ENCODE measurements around the gene CELSR2.

DNA sequence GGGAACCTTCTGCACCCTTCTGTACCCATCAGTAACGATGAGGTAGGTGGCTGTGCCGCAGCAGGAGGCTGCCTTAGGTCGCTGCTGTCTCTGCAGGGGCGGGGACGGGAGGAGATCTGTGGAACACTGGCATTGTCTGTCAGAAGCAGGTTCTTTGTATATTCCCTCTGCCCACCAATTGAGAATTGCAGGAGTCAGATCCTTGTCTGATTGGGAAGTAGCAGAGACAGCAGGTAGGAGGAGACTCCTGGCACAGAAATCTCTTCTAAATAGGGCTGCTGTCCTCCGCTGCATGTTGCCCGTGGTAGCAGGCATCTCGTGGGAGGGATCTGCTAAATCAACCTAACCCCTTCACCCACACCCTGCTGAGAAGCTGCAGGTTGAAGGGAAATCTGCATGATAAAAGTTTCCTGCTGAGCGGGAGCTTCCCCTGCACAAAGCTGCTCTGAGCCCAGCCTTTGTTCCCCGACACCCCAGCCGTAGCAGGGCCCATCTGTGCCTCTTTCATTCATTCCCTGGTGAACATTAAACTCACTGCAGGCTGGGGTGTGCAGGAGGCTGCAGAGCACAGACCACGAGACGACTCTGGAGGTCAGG, 19.7 kb upstream of the CELSR2 start:
- TF ChIP-seq, protein P1, sequence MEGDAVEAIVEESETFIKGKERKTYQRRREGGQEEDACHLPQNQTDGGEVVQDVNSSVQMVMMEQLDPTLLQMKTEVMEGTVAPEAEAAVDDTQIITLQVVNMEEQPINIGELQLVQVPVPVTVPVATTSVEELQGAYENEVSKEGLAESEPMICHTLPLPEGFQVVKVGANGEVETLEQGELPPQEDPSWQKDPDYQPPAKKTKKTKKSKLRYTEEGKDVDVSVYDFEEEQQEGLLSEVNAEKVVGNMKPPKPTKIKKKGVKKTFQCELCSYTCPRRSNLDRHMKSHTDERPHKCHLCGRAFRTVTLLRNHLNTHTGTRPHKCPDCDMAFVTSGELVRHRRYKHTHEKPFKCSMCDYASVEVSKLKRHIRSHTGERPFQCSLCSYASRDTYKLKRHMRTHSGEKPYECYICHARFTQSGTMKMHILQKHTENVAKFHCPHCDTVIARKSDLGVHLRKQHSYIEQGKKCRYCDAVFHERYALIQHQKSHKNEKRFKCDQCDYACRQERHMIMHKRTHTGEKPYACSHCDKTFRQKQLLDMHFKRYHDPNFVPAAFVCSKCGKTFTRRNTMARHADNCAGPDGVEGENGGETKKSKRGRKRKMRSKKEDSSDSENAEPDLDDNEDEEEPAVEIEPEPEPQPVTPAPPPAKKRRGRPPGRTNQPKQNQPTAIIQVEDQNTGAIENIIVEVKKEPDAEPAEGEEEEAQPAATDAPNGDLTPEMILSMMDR (IDR thresholded peaks at IDR 0.05 in 8 of 11, conservative IDR thresholded peaks at IDR 0.05 in 3 of 11), result no peak
- no peak for TF ChIP-seq POLR2A (IDR thresholded peaks at IDR 0.05)
- no peak for TF ChIP-seq POLR2AphosphoS5 (IDR thresholded peaks at IDR 0.05)

Measured in spleen (tissue), 7 donors.